ENCODE data around the gene WDFY3. TPM values are rescaled to one million over a fixed set of nuclear protein-coding genes. Genes with fewer than 3 reads are reported as not detected.

WDFY3 gene
- total and polyA plus RNA-seq, 3 experiments from 2014 or later: 0.53 to 0.85 TPM; not detected in 1

DNA sequence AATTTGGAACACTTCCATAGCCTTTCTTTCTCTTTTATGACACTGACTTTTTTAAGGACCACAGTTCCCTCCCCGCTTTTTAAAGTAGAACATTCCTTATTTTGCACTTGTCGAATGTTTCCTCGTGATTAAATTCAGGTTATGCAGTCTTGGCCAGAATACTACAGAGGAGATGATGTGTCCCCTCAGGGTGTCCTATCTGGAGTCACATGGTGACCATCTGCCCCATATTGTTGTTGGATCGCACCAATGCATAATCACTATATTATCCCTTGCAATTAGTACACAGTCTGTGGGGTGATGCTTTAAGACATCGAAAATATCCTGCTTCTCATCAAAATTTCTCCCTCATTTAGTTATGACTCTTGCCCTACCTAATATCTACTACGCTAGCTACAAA, 27.4 kb downstream of the WDFY3 start:
- ChIA-PET POLR2A (no interaction called here), CTCF (no interaction called here)
- no peaks in the 10 kb centered on the region for H3K4me1 Mint-ChIP-seq
- Histone ChIP-seq H3K4me1 (ENCODE audit: insufficient read depth, low read length) (no peaks in the 10 kb centered on the region), H3K36me3 (ENCODE audit: insufficient read depth, low read length) (no peaks in the 10 kb centered on the region), H3K4me3 (ENCODE audit: low read length) (no peak overlapping the region), H3K9me3 (ENCODE audit: low read length) (no peaks in the 10 kb centered on the region), H3K27me3 (ENCODE audit: insufficient read depth, low read length, poor library complexity, severe bottlenecking) (no peaks in the 10 kb centered on the region), H3K27ac (ENCODE audit: low read depth, low read length) (no peak overlapping the region)
- H3K27ac Mint-ChIP-seq: no peak overlapping the region
- H3K27me3 Mint-ChIP-seq: no peaks in the 10 kb centered on the region
- no peaks in the 10 kb centered on the region for H3K36me3 Mint-ChIP-seq
- no peak for DNase-seq
- H3K9me3 Mint-ChIP-seq: peaks cover 7 to 18% (median 14%) of the 10 kb centered on the region in 5 donors
- no peak overlapping the region for H3K4me3 Mint-ChIP-seq

DNA sequence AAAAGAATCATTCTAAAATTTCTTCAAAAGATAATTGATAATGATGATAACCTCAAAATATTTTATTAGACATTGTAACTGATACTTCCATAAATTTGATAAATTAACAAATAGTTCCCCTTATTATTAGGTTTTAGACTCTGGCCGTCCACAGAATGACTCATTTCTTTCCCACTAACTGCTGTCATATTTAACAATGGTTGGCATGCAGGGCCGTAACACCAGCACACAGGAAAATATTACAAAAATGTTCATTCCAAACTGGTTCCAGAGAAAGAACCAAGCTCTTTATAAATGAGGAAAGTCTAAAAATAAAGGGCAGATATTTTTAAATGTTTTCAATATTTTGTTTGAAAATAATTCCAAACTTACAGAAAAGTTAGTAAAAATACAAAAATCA, 28.2 kb downstream of the WDFY3 start:
- no peaks in the 10 kb centered on the region for H3K36me3 Mint-ChIP-seq
- Histone ChIP-seq H3K9me3 (ENCODE audit: low read length) (no peaks in the 10 kb centered on the region), H3K4me3 (ENCODE audit: low read length) (no peak overlapping the region), H3K27me3 (ENCODE audit: insufficient read depth, low read length, poor library complexity, severe bottlenecking) (no peaks in the 10 kb centered on the region), H3K36me3 (ENCODE audit: insufficient read depth, low read length) (no peaks in the 10 kb centered on the region), H3K27ac (ENCODE audit: low read depth, low read length) (no peak overlapping the region), H3K4me1 (ENCODE audit: insufficient read depth, low read length) (no peaks in the 10 kb centered on the region)
- ChIA-PET CTCF (no interaction called here), POLR2A (no interaction called here)
- peaks cover 7 to 18% (median 14%) of the 10 kb centered on the region in 5 donors for H3K9me3 Mint-ChIP-seq
- H3K27me3 Mint-ChIP-seq: no peaks in the 10 kb centered on the region
- H3K27ac Mint-ChIP-seq: no peak overlapping the region
- H3K4me3 Mint-ChIP-seq: no peak overlapping the region
- H3K4me1 Mint-ChIP-seq: no peaks in the 10 kb centered on the region
- DNase-seq: no peak

DNA sequence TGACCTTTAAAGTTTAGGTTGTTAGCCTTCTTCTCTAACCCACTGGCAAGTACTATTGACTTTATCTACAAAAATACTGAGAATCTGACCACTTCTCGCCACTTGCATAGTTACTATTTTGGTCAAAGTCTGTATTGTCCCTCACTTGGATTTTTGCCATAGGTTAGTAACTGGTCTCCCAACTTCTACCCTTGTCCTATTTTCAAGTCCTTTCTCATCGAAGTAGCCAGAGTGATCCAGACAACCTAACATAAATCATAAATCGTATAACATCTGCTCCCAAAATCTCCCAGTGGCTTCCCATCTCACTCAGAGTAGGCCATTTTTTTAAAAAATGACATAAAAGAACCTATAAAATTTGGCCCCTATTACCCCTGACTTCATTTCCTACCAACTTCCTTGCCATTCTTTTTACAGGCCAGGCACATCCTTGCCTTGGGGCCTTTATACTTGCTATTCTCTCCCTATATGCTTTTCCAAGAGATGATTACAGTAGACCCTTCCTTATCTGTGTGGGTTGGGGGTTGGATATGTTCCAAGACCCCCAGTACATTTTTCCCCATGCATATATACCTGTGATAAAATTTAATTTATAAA, 29.0 kb downstream of the WDFY3 start:
- Mint-ChIP-seq H3K4me1 (no peaks in the 10 kb centered on the region), H3K27me3 (no peaks in the 10 kb centered on the region), H3K27ac (no peak overlapping the region), H3K9me3 (peaks cover 7 to 15% (median 11%) of the 10 kb centered on the region in 5 donors), H3K4me3 (no peak overlapping the region), H3K36me3 (no peaks in the 10 kb centered on the region)
- H3K4me3 ChIP-seq (ENCODE audit: low read length): no peak overlapping the region
- H3K27ac ChIP-seq (ENCODE audit: low read depth, low read length): no peak overlapping the region
- no peaks in the 10 kb centered on the region for H3K36me3 ChIP-seq (ENCODE audit: insufficient read depth, low read length)
- no peak for DNase-seq
- no peaks in the 10 kb centered on the region for H3K27me3 ChIP-seq (ENCODE audit: insufficient read depth, low read length, poor library complexity, severe bottlenecking)
- ChIA-PET CTCF (no interaction called here), POLR2A (no interaction called here)
- H3K4me1 ChIP-seq (ENCODE audit: insufficient read depth, low read length): no peaks in the 10 kb centered on the region
- no peaks in the 10 kb centered on the region for H3K9me3 ChIP-seq (ENCODE audit: low read length)

DNA sequence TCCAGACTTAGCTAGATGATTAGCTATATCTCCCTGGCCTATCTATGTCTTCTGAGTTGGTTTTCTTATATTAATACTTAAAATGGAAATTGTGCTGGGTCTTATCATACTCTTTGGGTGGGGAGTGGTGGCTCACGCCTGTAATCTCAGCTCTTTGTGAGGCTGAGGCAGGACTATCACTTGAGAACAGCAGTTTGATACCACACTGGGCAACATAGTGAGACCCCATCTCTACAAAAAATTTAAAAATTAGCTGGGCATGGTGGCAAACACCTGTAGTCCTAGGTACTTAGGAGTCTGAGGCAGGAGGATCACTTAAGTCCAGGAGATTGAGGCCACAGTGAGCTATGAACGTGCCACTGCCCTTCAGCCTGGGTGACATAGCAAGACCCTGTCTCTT, 30.4 kb downstream of the WDFY3 start:
- no peaks in the 10 kb centered on the region for H3K36me3 Mint-ChIP-seq
- no peaks in the 10 kb centered on the region for H3K4me1 Mint-ChIP-seq
- ChIA-PET POLR2A (no interaction called here), CTCF (no interaction called here)
- no peak overlapping the region for H3K27ac ChIP-seq (ENCODE audit: low read depth, low read length)
- no peaks in the 10 kb centered on the region for H3K27me3 ChIP-seq (ENCODE audit: insufficient read depth, low read length, poor library complexity, severe bottlenecking)
- H3K36me3 ChIP-seq (ENCODE audit: insufficient read depth, low read length): no peaks in the 10 kb centered on the region
- no peak for DNase-seq
- H3K9me3 ChIP-seq (ENCODE audit: low read length): no peaks in the 10 kb centered on the region
- no peak overlapping the region for H3K4me3 Mint-ChIP-seq
- no peak overlapping the region for H3K27ac Mint-ChIP-seq
- no peak overlapping the region for H3K4me3 ChIP-seq (ENCODE audit: low read length)
- no peaks in the 10 kb centered on the region for H3K27me3 Mint-ChIP-seq
- H3K4me1 ChIP-seq (ENCODE audit: insufficient read depth, low read length): no peaks in the 10 kb centered on the region
- H3K9me3 Mint-ChIP-seq: peaks cover 2 to 11% (median 9%) of the 10 kb centered on the region in 5 donors

DNA sequence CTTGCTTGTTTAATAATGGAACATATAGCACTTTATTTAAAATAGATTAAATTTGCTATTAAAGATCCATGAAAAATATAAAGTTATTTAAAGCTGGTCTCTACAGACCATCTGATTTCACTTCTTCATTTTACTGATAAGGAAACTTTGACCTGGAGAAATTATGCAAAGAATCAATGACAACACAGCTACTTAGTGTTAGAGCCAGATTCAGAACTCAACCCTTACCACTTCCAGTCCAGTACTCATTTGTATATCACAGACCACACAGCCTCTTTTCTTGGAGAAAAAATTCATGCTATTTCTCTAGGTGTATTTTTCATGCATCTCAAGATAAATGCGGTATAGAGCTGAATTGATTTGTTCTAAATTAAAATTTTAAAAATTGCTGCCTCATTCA, 34.0 kb downstream of the WDFY3 start:
- POLR2A ChIA-PET: no interaction called here
- H3K36me3 Mint-ChIP-seq: no peaks in the 10 kb centered on the region
- no peaks in the 10 kb centered on the region for H3K9me3 ChIP-seq (ENCODE audit: low read length)
- H3K9me3 Mint-ChIP-seq: peaks cover 0 to 5% (median 4%) of the 10 kb centered on the region in 5 donors
- H3K27ac ChIP-seq (ENCODE audit: low read depth, low read length): no peak overlapping the region
- H3K36me3 ChIP-seq (ENCODE audit: insufficient read depth, low read length): no peaks in the 10 kb centered on the region
- no peaks in the 10 kb centered on the region for H3K4me1 ChIP-seq (ENCODE audit: insufficient read depth, low read length)
- CTCF ChIA-PET: no interaction called here
- no peak overlapping the region for H3K4me3 Mint-ChIP-seq
- no peaks in the 10 kb centered on the region for H3K4me1 Mint-ChIP-seq
- no peak overlapping the region for H3K4me3 ChIP-seq (ENCODE audit: low read length)
- no peaks in the 10 kb centered on the region for H3K27me3 ChIP-seq (ENCODE audit: insufficient read depth, low read length, poor library complexity, severe bottlenecking)
- H3K27ac Mint-ChIP-seq: no peak overlapping the region
- H3K27me3 Mint-ChIP-seq: no peaks in the 10 kb centered on the region
- DNase-seq: no peak

DNA sequence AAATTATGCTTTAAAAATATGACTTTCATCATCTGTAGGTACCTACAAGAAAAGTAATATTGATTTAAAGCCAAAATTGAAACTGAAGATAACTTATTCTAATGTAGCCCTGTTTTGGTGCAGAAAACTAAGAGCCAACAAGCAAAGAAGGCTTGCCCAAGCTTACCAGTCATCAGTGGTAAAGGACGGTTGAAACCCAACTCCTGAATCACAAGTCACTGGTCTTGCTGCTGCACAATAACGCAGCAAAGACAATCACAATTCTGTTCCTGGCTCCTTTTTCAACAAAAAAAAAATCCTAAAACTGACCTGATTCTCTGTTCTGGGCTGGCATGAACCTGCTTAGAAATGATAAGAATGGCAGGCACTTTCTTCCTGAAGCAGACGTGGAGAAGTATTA, 34.5 kb downstream of the WDFY3 start:
- no peaks in the 10 kb centered on the region for H3K27me3 ChIP-seq (ENCODE audit: insufficient read depth, low read length, poor library complexity, severe bottlenecking)
- CTCF ChIA-PET: no interaction called here

DNA sequence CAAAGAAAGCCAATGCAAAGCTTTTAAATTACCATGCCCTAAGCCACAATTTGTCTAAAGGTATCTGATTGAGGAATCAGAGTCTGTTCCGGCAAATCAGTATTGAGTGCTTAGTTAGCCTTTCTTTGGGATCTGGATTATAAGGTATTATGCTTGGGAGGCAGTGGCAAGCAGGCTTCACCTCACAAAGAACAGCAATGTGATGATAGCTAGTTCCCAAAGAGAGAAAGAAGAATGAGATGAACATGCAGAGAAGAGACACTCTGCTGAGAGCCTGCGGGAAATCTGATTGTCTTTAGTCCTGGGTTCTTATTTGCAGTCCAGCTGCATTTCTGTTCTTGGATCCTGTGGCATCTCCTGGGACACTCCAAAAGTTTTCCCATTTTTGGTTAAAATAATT, 35.2 kb downstream of the WDFY3 start:
- Mint-ChIP-seq H3K4me3 (no peak overlapping the region), H3K4me1 (no peaks in the 10 kb centered on the region), H3K36me3 (no peaks in the 10 kb centered on the region), H3K27me3 (no peaks in the 10 kb centered on the region), H3K27ac (no peak overlapping the region), H3K9me3 (peaks cover 0 to 5% (median 0%) of the 10 kb centered on the region in 5 donors)
- CTCF ChIA-PET: no interaction called here
- no peaks in the 10 kb centered on the region for H3K36me3 ChIP-seq (ENCODE audit: insufficient read depth, low read length)
- no peak overlapping the region for H3K4me3 ChIP-seq (ENCODE audit: low read length)
- POLR2A ChIA-PET: no interaction called here
- H3K4me1 ChIP-seq (ENCODE audit: insufficient read depth, low read length): no peaks in the 10 kb centered on the region
- no peaks in the 10 kb centered on the region for H3K27me3 ChIP-seq (ENCODE audit: insufficient read depth, low read length, poor library complexity, severe bottlenecking)
- no peaks in the 10 kb centered on the region for H3K9me3 ChIP-seq (ENCODE audit: low read length)
- H3K27ac ChIP-seq (ENCODE audit: low read depth, low read length): no peak overlapping the region
- DNase-seq: no peak

More for the DNA sequence above, 34.5 kb downstream of the WDFY3 start:
- no peak overlapping the region for H3K27ac Mint-ChIP-seq
- peaks cover 0 to 4% (median 2%) of the 10 kb centered on the region in 5 donors for H3K9me3 Mint-ChIP-seq
- Histone ChIP-seq H3K27ac (ENCODE audit: low read depth, low read length) (no peak overlapping the region), H3K9me3 (ENCODE audit: low read length) (no peaks in the 10 kb centered on the region), H3K4me3 (ENCODE audit: low read length) (no peak overlapping the region), H3K36me3 (ENCODE audit: insufficient read depth, low read length) (no peaks in the 10 kb centered on the region), H3K4me1 (ENCODE audit: insufficient read depth, low read length) (no peaks in the 10 kb centered on the region)
- H3K4me3 Mint-ChIP-seq: no peak overlapping the region
- no peaks in the 10 kb centered on the region for H3K27me3 Mint-ChIP-seq
- no peak for DNase-seq
- POLR2A ChIA-PET: no interaction called here
- no peaks in the 10 kb centered on the region for H3K36me3 Mint-ChIP-seq
- H3K4me1 Mint-ChIP-seq: no peaks in the 10 kb centered on the region

DNA sequence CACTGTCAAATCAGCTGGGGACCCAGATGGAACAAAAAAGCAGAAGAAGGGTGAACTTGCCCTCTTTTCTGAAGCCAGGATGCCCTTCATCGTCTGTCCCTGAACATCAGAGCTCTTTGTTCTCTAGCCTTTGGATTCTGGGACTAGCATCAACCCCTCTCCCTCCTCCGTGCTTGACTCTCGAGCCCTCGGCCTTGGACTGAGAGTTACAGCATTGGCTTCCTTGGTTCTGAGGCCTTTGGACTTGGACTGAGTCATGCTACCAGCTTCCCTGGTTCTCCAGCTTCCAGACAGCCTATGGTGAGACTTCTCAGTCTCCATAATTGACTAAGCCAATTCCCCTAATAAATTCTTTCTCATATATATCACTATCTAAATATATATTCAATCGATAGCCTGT, 38.4 kb downstream of the WDFY3 start:
- H3K36me3 Mint-ChIP-seq: no peaks in the 10 kb centered on the region
- H3K27ac ChIP-seq (ENCODE audit: low read depth, low read length): no peak overlapping the region
- H3K4me3 ChIP-seq (ENCODE audit: low read length): no peak overlapping the region
- no peaks in the 10 kb centered on the region for H3K4me1 ChIP-seq (ENCODE audit: insufficient read depth, low read length)
- H3K27me3 Mint-ChIP-seq: no peaks in the 10 kb centered on the region
- no peak for DNase-seq
- H3K9me3 ChIP-seq (ENCODE audit: low read length): no peaks in the 10 kb centered on the region
- H3K9me3 Mint-ChIP-seq: peaks cover 0 to 5% (median 0%) of the 10 kb centered on the region in 5 donors
- no peaks in the 10 kb centered on the region for H3K4me1 Mint-ChIP-seq
- H3K27ac Mint-ChIP-seq: no peak overlapping the region
- no peak overlapping the region for H3K4me3 Mint-ChIP-seq
- ChIA-PET CTCF (no interaction called here), POLR2A (no interaction called here)
- no peaks in the 10 kb centered on the region for H3K27me3 ChIP-seq (ENCODE audit: insufficient read depth, low read length, poor library complexity, severe bottlenecking)
- no peaks in the 10 kb centered on the region for H3K36me3 ChIP-seq (ENCODE audit: insufficient read depth, low read length)

DNA sequence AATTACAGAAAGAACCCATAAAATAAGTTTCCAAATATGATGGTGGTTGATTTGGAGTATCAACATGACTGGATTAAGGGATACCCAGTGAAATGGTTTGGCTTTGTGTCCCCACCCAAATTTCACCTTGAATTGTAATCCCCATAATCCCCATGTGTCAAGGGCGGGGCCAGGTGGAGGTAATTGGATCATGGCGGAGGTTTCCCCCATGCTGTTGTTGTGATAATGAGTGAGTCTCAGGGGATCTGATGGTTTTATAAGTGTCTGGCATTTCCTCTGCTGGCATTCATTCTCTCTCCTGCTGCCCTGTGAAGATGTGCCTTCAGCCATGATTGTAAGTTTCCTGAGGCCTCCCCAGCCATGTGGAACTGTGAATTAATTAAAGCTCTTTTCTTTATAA, 39.1 kb downstream of the WDFY3 start:
- H3K4me1 Mint-ChIP-seq: no peaks in the 10 kb centered on the region

More for the DNA sequence above, 39.1 kb downstream of the WDFY3 start:
- no peak for DNase-seq
- no peaks in the 10 kb centered on the region for H3K9me3 ChIP-seq (ENCODE audit: low read length)
- H3K27ac Mint-ChIP-seq: no peak overlapping the region
- no peak overlapping the region for H3K4me3 ChIP-seq (ENCODE audit: low read length)
- H3K27me3 ChIP-seq (ENCODE audit: insufficient read depth, low read length, poor library complexity, severe bottlenecking): no peaks in the 10 kb centered on the region
- H3K27me3 Mint-ChIP-seq: no peaks in the 10 kb centered on the region
- H3K4me1 ChIP-seq (ENCODE audit: insufficient read depth, low read length): no peaks in the 10 kb centered on the region
- H3K27ac ChIP-seq (ENCODE audit: low read depth, low read length): no peak overlapping the region
- H3K36me3 ChIP-seq (ENCODE audit: insufficient read depth, low read length): no peaks in the 10 kb centered on the region
- no peaks in the 10 kb centered on the region for H3K36me3 Mint-ChIP-seq
- no peak overlapping the region for H3K4me3 Mint-ChIP-seq
- POLR2A ChIA-PET: no interaction called here
- peaks cover 0 to 5% (median 0%) of the 10 kb centered on the region in 5 donors for H3K9me3 Mint-ChIP-seq
- CTCF ChIA-PET: no interaction called here

Measured in CD8-positive, alpha-beta memory T cell (primary cell).